ENCODE results near the gene KCTD20.
A peak's percentile ranks its signal among the peaks of the same experiment; 100 is the strongest.

The KCTD20 gene

GRCh38 chr6:36493859-36494258 lies 51.1 kb downstream of the KCTD20 start:
- no peak for DNase-seq (ENCODE audit: low read depth)

DNA sequence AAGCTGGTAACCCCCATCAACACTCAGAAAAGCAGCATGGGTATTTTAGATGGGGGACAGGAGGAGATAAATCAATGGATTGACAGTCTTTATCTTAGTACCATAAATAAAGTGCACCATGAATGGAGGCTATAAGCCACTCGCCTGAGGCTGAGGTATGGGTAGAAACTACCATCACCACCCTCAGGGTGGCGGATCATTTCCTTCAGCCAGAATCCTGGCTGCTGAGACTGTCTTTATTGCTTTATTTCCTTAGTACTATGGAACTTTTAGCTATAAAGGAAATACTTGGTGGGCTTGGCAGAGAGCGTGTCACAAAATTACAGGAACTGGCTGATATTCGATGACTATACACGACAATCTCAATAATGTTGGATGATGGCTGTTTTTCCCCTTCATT lies 52.3 kb downstream of the KCTD20 start:
- no peak for DNase-seq (ENCODE audit: low read depth)

GRCh38 chr6:36499918-36500317 lies 57.1 kb downstream of the KCTD20 start:
- no peak for DNase-seq (ENCODE audit: low read depth)

DNA sequence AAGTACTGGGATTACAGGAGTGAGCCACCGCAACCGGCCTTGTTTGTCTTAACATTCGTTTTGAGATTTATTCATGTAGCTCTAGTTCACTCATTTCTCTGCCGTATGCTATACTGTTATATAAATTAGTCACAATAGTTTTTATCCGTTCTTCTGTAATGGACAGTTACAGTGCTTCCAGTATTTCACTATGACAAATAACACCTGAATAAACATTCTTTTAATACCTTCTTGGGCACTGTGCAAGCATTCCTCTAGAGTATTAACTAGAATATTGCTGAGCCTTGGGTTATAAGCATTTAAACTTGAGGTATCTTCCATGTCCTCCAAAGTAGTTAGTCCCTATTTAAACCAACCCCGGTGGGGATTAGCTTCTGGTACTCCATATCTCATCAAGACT lies 58.9 kb downstream of the KCTD20 start:
- DNase-seq (ENCODE audit: low read depth): no peak

DNA sequence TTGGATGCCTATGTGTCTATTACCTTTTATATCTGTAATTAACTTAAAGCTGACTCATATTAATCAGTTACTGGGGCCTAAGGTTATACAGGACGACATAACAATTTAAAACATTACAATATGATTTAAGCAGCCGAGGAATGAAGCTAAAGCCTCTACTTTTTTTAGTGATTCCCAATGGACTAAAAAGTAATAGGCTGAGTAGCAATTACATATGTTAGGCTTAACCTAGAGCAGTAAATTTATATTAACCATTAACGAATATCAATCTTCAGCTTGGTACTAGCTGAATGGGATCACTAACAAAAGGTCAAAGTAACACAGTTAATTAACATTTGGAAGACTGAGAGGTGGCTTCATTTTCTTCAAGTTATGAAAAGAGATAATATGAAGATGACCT lies 61.4 kb downstream of the KCTD20 start:
- no peak for DNase-seq (ENCODE audit: low read depth)

DNA sequence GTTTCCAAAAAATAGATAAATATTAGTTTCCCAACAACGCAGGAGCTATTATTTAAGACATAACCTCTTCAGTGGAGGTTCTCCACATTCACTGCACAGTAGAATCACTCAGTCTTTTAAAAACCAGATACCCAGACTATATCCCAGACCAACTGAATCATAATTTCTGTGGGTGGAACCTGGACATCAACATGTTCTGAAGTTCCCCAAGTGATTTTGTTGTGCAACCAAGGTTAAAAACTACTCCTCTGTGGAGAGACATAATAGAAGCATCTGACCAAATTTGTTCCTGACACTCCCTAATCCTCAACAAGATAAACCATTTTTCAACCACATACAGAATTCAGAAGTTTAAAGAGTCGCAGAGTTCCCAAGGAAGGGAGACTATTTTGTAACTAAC lies 62.2 kb downstream of the KCTD20 start:
- no peak for DNase-seq (ENCODE audit: low read depth)

GRCh38 chr6:36505744-36506534 lies 63.1 kb downstream of the KCTD20 start:
- no peak for DNase-seq (ENCODE audit: low read depth)

DNA sequence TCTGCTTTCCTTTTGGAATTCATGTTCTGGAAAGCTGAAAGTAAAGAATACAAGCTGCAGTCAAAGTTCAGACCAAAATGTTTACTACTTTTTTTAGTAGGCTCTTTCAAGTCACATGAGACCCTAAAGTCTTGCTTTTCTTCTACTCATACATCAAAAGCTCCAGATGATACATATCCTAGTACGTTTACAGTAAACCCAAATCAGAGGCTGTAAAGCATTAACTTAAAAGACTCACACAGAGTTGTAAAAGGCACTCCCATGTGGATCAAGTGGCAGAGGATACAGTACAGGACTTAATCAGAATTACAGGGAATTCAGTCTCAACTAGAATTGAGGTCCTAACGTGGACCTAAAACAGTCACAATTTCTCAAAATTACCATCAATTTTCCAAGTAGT lies 63.8 kb downstream of the KCTD20 start:
- DNase-seq (ENCODE audit: low read depth): no peak

DNA sequence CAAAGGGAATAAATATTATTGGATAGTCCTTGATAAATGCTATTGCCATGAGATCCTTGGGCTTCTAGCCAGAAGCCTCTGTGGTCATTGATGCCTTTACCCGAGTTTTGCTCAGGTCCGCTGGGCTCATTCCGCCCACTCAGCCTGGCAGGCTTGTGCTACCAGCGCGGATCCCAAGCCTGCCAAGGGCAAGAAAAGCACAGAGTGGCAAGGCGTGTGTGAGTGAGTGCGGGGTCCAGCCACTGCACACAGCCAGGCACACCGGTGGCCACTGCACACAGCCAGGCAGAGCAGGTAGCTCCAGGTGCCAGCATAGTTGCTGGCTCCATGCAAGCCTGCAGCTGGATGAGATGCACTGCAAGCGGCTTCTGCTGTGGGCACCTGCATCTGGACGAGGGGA lies 65.7 kb downstream of the KCTD20 start:
- DNase-seq (ENCODE audit: low read depth): no peak

- no peak for DNase-seq (ENCODE audit: low read depth)
Observed at GRCh38 chr6:36510365-36510764, 67.6 kb downstream of the KCTD20 start.

DNA sequence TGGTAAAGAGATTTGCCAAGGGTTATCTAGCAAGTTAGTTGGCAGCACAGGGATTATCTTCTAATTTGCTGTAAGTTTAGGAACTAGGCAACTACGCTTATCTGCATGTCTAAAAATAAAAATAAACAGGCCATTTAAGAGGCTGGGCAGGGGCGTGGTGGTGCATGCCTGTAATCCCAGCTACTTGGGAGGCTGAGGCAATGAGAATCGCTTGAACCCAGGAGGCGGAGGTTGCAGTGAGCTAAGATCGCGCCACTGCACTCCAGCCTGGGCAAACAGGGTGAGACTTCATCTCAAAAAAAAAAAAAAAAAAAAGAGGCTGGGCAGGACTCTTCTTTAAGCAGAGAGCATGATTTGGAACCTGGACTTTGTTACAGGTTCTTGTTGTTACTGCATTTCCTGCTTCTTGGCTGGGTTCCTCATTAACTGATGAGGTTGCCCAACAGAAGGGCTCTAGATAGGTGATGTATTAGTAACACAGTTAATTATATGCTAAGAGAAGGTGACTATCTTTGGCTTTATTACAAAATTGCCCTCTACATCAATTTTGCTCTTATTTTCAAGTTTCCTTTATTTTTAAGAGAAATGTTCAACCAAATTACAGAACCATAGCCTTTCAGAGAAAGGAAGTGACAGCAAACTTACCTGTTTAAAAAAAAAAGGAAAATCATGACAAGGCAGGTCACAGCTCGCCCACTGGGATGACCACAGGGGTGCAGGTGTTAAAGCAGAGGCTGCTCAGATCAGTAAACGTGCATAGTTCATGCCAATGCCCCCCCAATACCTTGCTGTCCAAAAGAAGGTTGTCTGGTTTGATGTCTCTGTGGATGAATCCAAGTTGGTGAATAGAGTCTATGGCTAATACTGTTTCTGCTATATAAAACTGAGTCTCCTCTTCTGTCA lies 72.0 kb downstream of the KCTD20 start:
- peak; percentile 12 for DNase-seq (ENCODE audit: low read depth)

DNA sequence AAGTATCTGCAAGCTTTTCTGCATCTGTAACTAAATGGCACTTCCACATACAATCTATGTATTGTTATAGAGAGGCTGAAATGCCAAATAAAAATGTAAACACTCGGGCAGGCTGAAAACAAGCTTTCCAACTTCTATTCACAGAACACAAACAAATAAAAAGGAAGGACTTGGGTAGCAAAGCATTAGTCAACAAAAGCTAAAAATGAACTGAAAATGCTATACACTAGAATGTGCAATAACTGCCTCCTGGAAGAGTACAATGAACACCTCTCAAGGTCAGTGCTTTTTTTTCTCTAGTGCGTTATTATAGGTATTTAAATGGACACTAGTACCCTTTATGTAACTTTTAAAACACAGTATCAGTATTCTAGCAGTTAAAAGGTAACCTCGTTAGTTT lies 73.0 kb downstream of the KCTD20 start:
- no peak for DNase-seq (ENCODE audit: low read depth)

- DNase-seq (ENCODE audit: low read depth): no peak
Observed at GRCh38 chr6:36516559-36516958, 73.8 kb downstream of the KCTD20 start.

DNA sequence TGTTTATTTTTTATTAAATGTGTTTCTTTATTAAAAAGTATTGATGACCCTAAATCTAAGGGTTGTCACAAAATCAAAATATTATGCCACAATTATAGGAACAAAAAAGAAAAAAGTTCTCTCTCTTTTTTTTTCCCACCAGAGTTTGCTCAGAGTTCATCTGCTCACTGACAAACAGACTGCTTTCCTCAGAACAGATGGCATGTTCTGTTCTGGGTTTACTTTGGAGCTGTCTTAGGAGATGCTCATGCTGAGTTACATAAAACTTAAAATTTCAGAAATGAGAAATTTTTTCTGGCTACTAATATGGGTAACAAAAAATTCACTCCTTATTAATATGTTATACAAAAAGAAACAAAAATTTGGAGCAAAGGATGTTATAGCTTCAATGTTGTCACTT lies 74.2 kb downstream of the KCTD20 start:
- DNase-seq (ENCODE audit: low read depth): no peak

GRCh38 chr6:36517408-36517807 lies 74.6 kb downstream of the KCTD20 start:
- no peak for DNase-seq (ENCODE audit: low read depth)

GRCh38 chr6:36519352-36519751 lies 76.6 kb downstream of the KCTD20 start:
- no peak for DNase-seq (ENCODE audit: low read depth)

GRCh38 chr6:36523451-36523850 lies 80.7 kb downstream of the KCTD20 start:
- no peak for DNase-seq (ENCODE audit: low read depth)

GRCh38 chr6:36523936-36524499 lies 81.2 kb downstream of the KCTD20 start:
- DNase-seq (ENCODE audit: low read depth): no peak

DNA sequence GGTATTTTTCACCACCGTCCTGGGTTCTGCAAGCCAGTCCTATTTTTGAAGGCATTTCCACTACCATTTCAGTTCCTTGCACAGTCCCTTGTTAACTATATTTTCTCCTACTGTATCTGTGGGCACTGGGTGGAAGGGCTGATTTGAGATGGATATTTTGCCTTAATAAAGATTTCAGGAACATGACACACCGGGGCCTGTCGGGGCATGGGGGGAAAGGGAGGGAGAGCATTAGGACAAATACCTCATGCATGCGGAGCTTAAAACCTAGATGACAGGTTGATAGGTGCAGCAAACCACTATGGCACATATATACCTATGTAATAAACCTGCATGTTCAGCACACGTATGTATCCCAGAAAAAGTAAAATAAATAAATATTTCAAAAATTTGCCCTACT lies 82.1 kb downstream of the KCTD20 start:
- no peak for DNase-seq (ENCODE audit: low read depth)

GRCh38 chr6:36525346-36525745 lies 82.5 kb downstream of the KCTD20 start:
- no peak for DNase-seq (ENCODE audit: low read depth)

GRCh38 chr6:36526066-36526465 lies 83.3 kb downstream of the KCTD20 start:
- DNase-seq (ENCODE audit: low read depth): no peak

DNA sequence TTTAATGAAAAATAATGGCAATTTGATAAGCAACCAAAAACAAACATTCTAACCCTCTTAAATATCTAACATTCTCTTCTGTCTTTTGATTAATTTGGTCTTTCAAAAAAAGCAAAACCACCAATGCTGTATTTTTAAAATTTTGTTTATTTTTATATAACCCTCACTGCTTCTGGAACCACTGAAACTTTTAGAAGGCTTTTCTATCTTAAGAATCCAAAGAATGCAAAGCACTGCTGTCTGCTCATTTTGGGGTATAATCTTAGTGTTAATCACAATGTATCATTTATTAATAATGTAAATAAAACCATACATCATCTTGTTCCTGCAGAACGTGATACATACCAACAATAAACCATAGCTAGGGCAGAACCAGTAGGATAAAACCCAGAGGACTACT lies 90.5 kb downstream of the KCTD20 start:
- no peak for DNase-seq (ENCODE audit: low read depth)

Measured in activated gamma-delta T cell treated with anti-CD3 and anti-CD28 coated beads, Interleukin-2, amount 50 U/mL, for 16 hours (primary cell).